Esophagus muscularis mucosa (tissue), 4 donors: ENCODE results near the gene PRKCQ. TPM values are rescaled to one million over a fixed set of nuclear protein-coding genes. Genes with fewer than 3 reads are reported as not detected.
A peak's percentile ranks its signal among the peaks of the same experiment; 100 is the strongest.

Experiments used
- DNase-seq: peaks from one replicate; pipeline ENCODE4 v3.0.0-alpha.2; 2017; ENCODE audit errors: extremely low spot score
- H3K27ac ChIP-seq, 4 donors: fragments of 200-600 bp; sonication (generic); replicated peaks in 1 of 4; 1 replicate in 3 of 4; 2 replicates in 1 of 4; pipeline ENCODE4 v1.5.1; 2016 to 2019; ENCODE audit warnings: mild to moderate bottlenecking in 1 of 4
- H3K27me3 ChIP-seq, 4 donors: fragments of 200-600 bp; sonication (generic); one replicate each; pipeline versions ENCODE4 v1.5.1 to v1.6.0; 2016 to 2019
- H3K36me3 ChIP-seq, 4 donors: fragments of 200-600 bp; sonication (generic); one replicate each; pipeline ENCODE4 v1.5.1; 2016 to 2019
- H3K4me1 ChIP-seq, 4 donors: fragments of 200-600 bp; sonication (generic); one replicate each; pipeline ENCODE4 v1.5.1; 2016 to 2019
- H3K4me3 ChIP-seq, 4 donors: fragments of 200-600 bp; sonication (generic); 1 replicate in 2 of 4; 2 replicates in 2 of 4; pipeline ENCODE4 v1.5.1; 2016 to 2019; ENCODE audit warnings: mild to moderate bottlenecking in 4 of 4, moderate library complexity in 1 of 4
- H3K9me3 ChIP-seq, 4 donors: fragments of 200-600 bp; sonication (generic); 1 replicate in 3 of 4; 2 replicates in 1 of 4; pipeline ENCODE4 v1.5.1; 2016 to 2019
- EP300 ChIP-seq: sonication (generic); formaldehyde crosslinking; IDR thresholded peaks from one replicate; pipeline ENCODE4 v1.6.1; 2017; ENCODE audit warnings: antibody characterized with exemption
- POLR2A ChIP-seq: fragments of 450-650 bp; IDR thresholded peaks from one replicate; pipeline ENCODE4 v1.6.1; 2017; ENCODE audit warnings: antibody characterized with exemption, moderate library complexity, mild to moderate bottlenecking, low read depth
- POLR2AphosphoS5 ChIP-seq, 2 donors: sonication (generic); formaldehyde crosslinking; IDR thresholded peaks; one replicate each; pipeline ENCODE4 v1.6.1; 2017; ENCODE audit warnings: antibody characterized with exemption in 2 of 2
- WGBS: methylation state at CpG from one replicate; pipeline ENCODE4 v1.1.5; 2018; 5-methylcytosine and 5-hydroxymethylcytosine counted together
- intact Hi-C: fragments of 100-400 bp; cut with DNase I; formaldehyde crosslinking; loops from one replicate; pipeline ENCODE4 v1.15.1; 2023
- total RNA-seq, 4 donors: library from RNA; depleted of rRNA; stranded (reverse); fragments of >200 nt; gene quantifications; one replicate each; pipeline versions ENCODE4 v1.1.0 to v1.2.1, GENCODE V29; 2016
- TF ChIP-seq, protein P1 (sequence below), 3 experiments: fragments of 200-600 bp in 2 of 3; fragments of 450-650 bp in 1 of 3; sonication (generic) in 2 of 3; IDR thresholded peaks; one replicate each; pipeline ENCODE4 v1.5.1; 2017 to 2019; ENCODE audit warnings: antibody characterized with exemption in 3 of 3, mild to moderate bottlenecking in 2 of 3, moderate library complexity in 1 of 3

PRKCQ gene
- total RNA-seq, 4 donors from 2014 or later = 4.6 to 9.4 (median 6.8) TPM

GRCh38 chr10:6567203-6567703 is 12.8 kb downstream of the PRKCQ start:
- Histone ChIP-seq H3K4me1 (no peaks in the 10 kb centered on the region), H3K4me3 (no peak overlapping the region), H3K36me3 (no peaks in the 10 kb centered on the region), H3K9me3 (no peaks in the 10 kb centered on the region), H3K27me3 (no peaks in the 10 kb centered on the region), H3K27ac (no peak overlapping the region)
- intact Hi-C loops = no loop called here
- 81% methylated on average over 5 of the region's 5 CpGs for WGBS
- TF ChIP-seq, protein P1, sequence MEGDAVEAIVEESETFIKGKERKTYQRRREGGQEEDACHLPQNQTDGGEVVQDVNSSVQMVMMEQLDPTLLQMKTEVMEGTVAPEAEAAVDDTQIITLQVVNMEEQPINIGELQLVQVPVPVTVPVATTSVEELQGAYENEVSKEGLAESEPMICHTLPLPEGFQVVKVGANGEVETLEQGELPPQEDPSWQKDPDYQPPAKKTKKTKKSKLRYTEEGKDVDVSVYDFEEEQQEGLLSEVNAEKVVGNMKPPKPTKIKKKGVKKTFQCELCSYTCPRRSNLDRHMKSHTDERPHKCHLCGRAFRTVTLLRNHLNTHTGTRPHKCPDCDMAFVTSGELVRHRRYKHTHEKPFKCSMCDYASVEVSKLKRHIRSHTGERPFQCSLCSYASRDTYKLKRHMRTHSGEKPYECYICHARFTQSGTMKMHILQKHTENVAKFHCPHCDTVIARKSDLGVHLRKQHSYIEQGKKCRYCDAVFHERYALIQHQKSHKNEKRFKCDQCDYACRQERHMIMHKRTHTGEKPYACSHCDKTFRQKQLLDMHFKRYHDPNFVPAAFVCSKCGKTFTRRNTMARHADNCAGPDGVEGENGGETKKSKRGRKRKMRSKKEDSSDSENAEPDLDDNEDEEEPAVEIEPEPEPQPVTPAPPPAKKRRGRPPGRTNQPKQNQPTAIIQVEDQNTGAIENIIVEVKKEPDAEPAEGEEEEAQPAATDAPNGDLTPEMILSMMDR (IDR thresholded peaks at IDR 0.05) = no peak
- TF ChIP-seq POLR2A (no peak), POLR2AphosphoS5 (IDR thresholded peaks at IDR 0.05) (no peak)
- DNase-seq = no peak

- Histone ChIP-seq H3K4me1 (no peaks in the 10 kb centered on the region), H3K4me3 (no peak overlapping the region), H3K27ac (no peak overlapping the region), H3K27me3 (no peaks in the 10 kb centered on the region), H3K9me3 (no peaks in the 10 kb centered on the region), H3K36me3 (no peaks in the 10 kb centered on the region)
- 43% methylated on average over 4 of the region's 4 CpGs for WGBS
- TF ChIP-seq, protein P1 (IDR thresholded peaks at IDR 0.05) = no peak
- TF ChIP-seq POLR2AphosphoS5 (IDR thresholded peaks at IDR 0.05) = no peak
- TF ChIP-seq EP300 = no peak
- TF ChIP-seq POLR2A = no peak
- intact Hi-C loops = no loop called here
- DNase-seq = no peak
Measured at GRCh38 chr10:6565588-6565987, 14.5 kb downstream of the PRKCQ start.

DNA sequence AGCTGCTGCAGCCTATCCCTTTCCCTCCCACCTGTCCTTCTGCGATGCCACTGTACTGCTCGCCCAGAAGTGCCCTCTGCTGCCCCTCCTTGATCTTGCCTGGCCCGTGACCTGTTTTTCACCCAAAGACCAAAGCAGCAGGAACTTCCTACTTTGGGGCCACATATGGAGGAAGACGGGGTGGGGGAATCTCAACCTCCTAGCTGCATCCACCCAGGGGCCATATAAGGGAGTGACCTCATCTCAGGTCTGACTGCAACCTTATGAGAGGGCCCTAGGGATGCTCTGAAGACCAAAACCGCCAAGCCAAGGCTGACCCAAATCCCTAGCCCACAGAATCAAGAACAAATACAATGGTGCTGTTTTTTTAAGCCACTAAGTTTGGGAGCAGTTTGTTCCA is 15.7 kb downstream of the PRKCQ start:
- H3K4me1 ChIP-seq = no peaks in the 10 kb centered on the region
- no peaks in the 10 kb centered on the region for H3K9me3 ChIP-seq
- H3K27me3 ChIP-seq = no peaks in the 10 kb centered on the region
- DNase-seq = peak; percentile 53
- intact Hi-C loops = no loop called here
- no peaks in the 10 kb centered on the region for H3K36me3 ChIP-seq
- WGBS = 74% methylated on average over 5 of the region's 5 CpGs
- no peak overlapping the region for H3K27ac ChIP-seq
- no peak for TF ChIP-seq POLR2AphosphoS5 (IDR thresholded peaks at IDR 0.05)
- no peak for TF ChIP-seq EP300
- TF ChIP-seq, protein P1 (IDR thresholded peaks at IDR 0.05) = no peak
- no peak for TF ChIP-seq POLR2A
- no peak overlapping the region for H3K4me3 ChIP-seq

DNA sequence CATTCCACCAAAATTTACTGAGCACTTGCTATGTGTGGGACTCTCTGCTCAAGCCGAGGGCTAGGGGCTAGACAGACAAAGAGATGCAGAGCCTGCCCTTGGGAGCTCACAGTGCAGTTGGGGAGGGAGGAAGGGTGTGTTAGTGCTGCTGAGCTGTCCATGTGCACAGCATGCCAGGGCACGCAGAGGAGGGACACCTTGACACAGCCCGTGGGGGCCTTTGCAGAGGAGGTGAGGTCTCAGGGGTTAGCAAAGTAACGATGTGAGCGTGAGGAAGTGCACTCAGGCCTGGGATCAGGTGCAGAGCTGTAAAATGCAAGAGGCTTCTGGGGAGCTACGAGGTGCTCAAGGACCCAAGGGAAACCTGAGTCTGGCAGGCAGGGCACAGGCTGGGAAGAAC is 16.3 kb downstream of the PRKCQ start:
- 88% methylated on average over 6 of the region's 6 CpGs for WGBS
- Histone ChIP-seq H3K27me3 (no peaks in the 10 kb centered on the region), H3K4me1 (no peaks in the 10 kb centered on the region), H3K4me3 (no peak overlapping the region), H3K27ac (no peak overlapping the region), H3K9me3 (no peaks in the 10 kb centered on the region), H3K36me3 (no peaks in the 10 kb centered on the region)
- peak; percentile 84 for DNase-seq
- intact Hi-C loops = no loop called here
- TF ChIP-seq EP300 = no peak
- no peak for TF ChIP-seq POLR2A
- no peak for TF ChIP-seq POLR2AphosphoS5 (IDR thresholded peaks at IDR 0.05)
- TF ChIP-seq, protein P1 (IDR thresholded peaks at IDR 0.05) = no peak

DNA sequence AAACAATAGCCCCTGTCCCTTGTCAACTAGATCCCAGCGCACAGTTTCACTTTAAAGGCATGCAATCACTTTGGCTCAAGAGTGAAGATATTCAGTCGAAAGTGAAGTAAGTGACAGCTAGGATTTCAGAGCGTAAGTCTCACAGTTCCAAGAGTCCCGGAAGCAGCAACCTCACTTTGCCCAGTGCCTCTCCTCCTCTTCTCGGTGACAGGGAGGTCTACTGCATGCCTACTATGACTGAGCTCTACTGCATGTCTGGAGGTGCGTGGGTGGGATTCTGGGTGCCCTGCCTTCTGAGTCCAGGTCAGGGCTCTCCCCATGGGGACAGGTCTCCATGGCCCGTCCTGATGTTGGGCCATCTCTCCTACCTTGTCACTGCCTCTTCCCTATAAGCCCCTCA is 17.0 kb downstream of the PRKCQ start:
- Histone ChIP-seq H3K4me3 (no peak overlapping the region), H3K9me3 (no peaks in the 10 kb centered on the region), H3K36me3 (no peaks in the 10 kb centered on the region), H3K4me1 (no peaks in the 10 kb centered on the region), H3K27ac (no peak overlapping the region), H3K27me3 (no peaks in the 10 kb centered on the region)
- WGBS = 78% methylated on average over 7 of the region's 7 CpGs
- TF ChIP-seq, protein P1 (IDR thresholded peaks at IDR 0.05) = no peak
- TF ChIP-seq POLR2AphosphoS5 (IDR thresholded peaks at IDR 0.05) (no peak), EP300 (no peak), POLR2A (no peak)
- intact Hi-C loops = no loop called here
- DNase-seq = no peak
